Activated T-cell treated with anti-CD3 and anti-CD28 coated beads for 24 hours (primary cell): ENCODE results near the gene ANXA2.
"Not testable (repeated sequence)": the region's sequence is repeated elsewhere in the genome, so short reads cannot be mapped to it uniquely, and the experiment has no call there.

Source experiments
- DNase-seq: peaks from one replicate; pipeline ENCODE4 v3.0.0-alpha.2; 2020; ENCODE audit warnings: low read depth

The ANXA2 gene

DNA sequence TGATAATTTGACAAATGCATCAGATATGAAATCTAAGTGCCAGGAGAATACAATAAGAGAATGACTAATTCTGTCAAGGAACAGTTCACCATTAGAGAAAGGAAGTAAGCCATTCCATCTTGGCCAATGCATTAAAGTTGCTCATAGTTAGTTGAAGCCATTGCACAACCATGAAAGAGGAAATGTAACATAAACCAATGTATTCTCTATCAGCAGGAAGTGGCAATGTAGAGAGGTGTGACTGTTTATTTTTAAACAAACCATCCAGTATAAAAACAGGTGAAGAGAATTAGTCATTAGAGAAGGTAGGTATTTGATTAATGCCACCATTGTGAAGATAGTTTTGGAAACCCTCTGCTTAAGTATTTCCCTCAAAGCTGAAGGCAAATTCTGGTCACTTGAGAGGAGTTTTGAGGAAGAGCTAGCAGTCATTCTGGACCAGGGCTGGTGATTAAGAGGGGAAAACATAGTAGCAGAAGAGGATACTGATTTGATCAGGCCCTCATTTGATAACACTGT lies 10.7 kb upstream of the ANXA2 start:
- no peak for DNase-seq

DNA sequence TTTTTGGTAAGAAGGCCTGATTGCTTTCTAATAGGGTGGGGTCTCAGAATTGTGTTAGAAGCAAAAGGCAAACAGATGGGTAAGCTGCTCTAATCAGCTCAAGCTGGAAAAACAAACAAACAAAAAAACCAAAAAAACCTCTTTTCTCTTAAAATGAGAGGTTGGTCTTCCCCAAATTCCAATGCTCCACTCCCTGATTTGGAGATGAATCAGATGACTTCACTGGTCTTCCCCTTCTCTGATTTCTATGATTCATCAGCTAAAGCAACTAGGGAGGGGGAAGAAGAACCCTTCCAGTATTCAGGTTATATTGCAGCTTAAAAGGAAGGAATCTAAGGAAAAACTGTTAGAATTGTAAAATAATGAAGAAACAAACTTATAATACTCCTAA lies 9.6 kb upstream of the ANXA2 start:
- no peak for DNase-seq

DNA sequence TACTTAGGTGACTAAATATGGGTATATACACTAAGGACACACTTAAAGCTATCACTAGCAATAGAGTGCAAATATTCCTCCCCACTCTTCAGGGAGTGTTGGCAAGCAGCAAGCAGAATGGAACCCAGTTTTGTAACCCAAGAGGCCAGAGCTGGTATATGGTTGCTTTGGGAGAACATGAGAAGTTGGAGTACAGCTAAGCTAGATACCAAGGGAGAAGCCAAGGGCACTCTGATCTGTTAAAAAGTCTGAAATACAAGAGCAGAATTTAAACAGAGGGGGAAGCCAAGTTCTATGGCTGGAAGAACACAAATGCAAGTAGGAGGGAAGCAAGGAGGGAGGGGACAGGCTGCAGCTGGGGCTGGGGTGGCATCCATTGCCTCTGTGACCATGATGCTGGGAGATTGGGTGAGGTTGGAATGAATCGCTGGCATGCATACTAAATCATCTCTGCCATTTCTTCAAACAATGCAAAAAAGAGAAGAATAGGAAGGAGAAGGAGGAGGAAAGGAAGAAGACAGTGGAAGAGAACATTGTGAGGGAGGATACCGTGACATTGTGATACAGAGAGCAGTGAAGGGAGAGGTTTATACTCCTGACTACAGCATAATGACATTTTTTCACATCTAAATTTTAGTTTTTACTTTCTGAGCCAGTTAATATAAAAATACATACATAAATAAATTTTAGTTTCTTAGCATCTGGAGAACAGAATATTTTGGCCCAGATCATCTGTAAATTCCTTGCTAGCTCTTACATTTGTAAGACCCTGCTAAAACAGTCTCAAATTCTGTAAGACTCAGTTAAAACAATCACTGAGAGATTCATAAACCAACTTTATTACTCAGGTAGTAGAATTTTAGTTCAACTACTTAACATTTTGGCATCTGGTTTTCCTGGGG lies 9.0 kb upstream of the ANXA2 start:
- no peak for DNase-seq

DNA sequence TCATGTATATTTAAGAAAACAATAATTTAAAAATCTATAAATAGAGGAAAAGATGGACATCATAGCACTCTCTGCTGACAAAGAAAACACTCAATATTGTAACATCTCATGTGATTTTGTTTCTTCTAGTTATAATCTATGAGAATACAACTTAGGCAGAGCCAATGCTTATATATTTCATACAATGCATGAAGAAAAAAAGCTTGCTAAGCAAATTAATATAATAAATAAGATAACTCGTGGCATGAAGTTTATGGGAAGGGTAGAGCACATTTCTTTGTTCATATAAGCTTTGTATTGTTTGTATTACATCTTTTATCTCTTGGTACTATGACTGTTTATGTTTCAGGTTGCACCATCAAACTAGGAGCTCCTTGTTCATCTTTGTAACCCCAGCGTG lies 7.6 kb upstream of the ANXA2 start:
- no peak for DNase-seq

DNA sequence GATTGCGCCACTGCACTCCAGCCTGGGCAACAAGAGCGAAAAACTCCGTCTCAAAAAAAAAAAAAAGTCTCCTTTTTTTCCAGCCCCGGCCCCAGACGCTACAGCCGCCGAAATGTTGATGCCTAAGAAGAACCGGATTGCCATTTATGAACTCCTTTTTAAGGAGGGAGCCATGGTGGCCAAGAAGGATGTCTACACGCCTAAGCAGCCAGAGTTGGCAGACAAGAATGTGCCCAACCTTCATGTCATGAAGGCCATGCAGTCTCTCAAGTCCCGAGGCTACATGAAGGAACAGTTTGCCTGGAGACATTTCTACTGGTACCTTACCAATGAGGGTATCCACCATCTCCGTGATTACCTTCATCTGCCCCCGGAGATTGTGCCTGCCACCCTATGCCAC lies 6.6 kb upstream of the ANXA2 start:
- not testable (repeated sequence) for DNase-seq

DNA sequence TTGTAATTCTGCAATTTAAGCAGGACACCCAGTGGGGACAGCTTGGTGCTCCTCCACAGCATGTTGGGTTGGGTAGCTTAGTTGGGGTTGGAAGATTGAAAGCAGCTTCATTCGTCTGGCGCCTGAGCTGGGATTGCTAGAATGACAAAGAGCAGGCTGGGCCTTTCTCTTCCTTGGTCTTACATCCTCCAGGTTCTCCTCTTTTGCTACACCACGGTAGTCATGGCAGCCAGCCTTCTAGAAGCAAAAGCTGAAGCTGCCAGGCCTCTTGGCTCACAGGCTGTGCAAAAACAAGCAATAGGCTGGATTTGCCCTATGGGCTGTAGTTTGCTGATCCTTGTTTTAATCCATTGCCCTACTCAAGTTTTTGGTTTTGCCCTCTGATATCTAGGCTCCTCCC lies 3.2 kb upstream of the ANXA2 start:
- no peak for DNase-seq

DNA sequence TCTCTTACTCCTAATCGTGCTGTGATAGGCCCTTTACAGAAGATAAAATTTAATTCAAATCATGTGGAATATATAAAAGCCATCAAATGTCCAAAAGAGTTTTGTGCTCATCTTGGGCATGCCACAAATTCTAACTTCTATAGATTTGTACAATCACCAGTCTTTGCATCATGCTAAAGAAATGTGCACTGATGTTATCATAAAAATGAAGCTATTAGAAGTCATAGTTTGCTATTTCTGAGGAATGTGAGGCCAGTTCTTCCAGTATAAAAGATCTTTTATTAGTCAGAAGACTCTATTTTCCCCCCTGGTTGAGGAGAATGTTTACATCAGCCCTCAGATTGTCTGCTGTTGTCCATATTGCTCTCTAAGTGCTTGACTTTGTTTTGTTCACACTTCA lies 2.1 kb upstream of the ANXA2 start:
- DNase-seq: no peak

DNA sequence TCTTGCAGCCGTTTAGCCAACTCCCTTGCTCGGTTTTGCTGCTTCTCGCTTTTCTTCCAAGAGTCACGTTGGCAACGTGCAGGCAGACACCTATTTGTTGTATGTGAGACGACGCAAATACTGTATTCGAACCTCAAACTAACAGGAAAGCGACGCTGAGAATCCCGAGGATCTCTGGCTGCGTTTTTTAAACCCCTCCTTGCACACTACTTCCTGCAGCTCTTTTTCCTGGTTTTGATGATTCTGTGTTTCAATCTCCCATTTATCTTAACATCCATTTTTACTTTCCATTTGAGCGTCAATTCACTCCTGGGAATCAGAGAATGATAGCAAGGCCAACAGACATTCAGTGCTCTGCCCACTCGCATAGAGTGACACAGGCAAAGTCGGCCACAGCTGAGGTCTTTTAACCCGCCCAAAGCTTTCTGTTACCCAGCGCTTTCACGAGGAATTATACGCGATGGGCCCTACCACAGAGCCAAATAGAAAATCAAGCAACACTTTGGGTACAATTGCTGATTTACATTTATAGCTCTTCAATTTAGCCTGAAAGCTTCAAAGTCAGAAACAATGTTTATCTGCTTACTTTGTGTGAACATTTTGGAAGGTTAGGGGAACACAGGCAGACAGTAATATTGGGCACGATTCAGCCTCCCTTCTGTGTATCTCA lies 1.6 kb upstream of the ANXA2 start:
- DNase-seq: no peak

DNA sequence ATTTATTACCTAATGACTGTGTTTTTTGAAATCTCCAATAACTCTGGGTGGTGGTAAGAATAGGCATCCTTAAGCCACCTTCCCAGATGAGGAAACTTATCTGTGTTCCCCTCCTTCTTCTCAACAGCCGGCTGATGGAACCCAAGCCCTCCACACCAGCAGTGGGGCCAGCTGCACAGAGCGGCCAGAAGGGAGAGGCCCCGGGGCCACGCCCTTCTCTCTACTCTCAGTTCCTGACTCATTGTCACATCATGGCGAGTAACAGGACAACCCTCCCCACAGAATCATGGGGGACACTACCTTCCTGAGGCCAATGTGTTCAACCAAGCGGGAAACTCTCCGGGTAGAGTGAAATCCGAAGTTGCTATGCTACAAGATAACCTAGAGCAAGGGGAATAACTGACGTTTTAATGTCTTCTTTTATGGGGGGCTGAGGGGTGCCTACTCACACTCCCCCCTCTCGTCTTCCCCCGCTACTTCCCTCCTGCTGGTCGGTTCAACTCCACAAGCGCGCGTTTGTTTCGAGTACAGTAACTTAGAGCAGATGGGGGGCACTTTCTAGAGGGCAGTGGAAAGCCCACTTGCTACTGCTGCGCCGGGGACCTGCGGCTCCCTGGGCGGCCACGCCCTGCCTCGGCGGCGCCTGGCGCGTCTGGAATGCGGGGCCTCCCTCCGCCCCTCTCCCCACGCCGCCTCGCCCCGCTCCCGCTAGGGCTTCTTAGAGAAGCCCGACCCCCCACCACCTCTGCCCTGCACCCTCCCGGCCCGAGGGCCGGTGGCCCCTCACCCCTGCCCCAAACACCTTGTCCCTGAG lies 621 bp downstream of the ANXA2 start:
- peak; percentile 39 for DNase-seq

DNA sequence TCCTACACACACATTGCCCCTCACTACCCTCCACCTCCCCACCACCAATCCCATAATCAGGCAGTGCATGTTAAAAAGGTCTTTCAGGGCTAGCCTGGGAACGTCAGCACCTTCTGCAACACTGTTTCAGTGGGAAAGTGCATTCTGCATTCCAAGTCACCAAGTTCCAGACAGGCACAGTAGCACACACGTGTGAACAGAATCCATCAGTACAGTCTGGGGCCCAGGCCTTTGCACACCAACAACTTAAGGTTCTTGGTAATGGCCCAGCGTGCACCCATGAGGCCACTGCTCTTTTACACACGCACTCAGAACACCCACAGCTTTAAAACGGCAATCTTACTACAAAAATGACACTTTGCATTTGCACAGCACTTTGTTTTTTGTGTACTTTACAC lies 1.2 kb downstream of the ANXA2 start:
- no peak for DNase-seq

DNA sequence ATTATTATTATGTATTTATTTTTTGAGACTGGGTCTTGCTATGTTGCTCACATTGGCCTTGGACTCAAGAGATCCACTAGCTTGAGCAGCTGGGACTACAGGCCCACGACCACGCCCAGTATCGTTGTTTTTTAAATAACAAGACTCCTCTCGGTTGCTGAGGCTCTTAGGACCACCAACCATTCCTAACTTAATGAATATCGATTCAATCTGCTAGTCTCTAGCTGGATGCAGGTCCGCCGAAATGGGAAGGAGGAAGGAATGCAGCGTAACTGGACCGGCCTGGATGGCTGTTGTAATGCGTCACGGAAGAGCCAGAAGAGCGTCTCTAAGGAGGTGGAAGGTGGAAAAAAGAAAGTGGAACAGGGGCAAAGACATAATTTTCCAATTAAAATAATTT lies 1.7 kb downstream of the ANXA2 start:
- DNase-seq: no peak

DNA sequence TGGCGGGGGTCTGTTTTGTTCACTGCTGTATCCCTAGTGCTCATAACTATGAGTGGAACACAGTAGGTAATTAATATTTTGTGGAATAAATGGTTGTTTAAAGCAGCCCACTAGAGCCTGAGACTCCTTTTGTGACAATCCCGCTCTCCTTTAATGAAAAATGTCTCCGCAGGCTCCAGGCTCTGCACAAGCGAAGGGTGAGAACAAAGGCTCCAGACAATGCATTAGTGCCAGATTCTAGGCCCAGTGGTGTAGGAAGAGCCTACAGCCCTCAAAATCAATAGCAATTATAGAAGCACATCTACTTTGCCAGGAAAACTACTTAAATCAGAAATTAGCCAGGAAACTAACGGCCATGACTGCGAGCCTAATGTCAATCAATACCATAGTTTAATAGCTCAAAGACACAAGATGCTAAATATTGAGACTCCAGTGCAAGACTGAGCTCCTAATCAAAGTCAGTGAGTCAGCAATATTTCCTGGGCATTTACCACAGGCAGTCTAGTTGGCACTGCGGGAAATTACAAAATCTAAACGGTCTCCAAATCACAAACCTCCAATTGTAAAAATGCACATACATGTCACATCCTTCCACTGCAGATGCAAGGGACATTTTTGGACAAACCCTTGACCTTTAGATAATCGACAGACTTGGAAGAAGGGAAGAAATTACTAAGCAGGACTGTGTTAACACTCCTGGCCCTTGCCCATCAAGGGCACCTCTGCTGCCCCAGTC lies 2.3 kb downstream of the ANXA2 start:
- DNase-seq: no peak

DNA sequence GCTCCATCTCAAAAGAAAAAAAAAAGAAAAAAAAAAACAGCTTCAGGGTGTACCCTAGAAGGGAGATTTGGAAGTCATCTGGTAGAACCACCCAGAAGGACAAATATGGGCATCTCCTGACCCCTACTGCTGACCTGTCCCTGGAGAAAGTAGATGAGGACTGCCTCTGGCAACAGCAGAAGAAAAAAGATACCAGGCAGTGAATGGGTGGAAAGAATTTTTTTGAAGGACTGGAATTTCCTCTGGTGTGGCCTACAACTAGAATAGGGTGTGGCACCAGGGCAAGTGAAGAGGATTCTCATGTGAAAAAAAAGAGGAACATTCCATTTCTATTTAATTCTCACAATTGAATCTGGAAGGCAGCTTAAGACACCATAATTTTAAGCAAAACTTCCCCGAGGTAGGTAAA lies 3.1 kb downstream of the ANXA2 start:
- DNase-seq: no peak

DNA sequence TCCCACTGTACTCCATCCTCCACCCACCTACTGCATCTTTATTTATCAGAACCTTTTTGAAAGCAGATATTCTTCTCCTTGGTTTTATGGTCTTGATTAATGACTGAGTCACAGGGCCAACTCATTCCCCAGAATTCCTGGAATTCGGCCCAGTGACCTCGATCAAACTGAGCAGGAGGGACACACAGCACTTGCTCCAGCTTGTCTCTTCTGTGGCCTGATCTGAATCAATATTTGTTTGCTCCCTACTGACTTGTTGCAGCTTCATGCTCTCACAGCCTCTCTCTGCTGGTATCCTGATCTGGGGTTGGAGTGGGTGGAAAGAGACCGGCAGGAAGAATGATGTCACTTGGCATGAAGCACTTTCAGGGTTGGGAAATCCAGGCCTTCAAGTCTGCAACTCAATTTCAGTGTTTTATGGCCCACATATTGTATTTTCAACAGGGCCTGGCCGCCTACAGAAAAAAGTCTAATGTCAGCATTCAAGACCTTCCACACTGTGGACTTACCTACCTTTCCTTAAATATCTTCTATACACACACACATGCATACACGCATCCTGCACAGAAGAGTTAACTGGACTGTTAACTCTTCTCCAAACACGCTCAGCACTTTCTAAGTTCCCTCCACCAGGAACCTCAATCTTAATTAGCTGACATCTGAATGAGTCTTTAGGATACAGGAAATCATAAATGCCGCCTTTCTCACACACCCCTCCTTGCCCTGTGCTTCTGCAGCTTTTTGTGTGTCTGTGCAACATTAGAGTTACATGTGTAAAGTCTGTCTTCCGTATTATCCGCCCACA lies 4.6 kb downstream of the ANXA2 start:
- DNase-seq: no peak

DNA sequence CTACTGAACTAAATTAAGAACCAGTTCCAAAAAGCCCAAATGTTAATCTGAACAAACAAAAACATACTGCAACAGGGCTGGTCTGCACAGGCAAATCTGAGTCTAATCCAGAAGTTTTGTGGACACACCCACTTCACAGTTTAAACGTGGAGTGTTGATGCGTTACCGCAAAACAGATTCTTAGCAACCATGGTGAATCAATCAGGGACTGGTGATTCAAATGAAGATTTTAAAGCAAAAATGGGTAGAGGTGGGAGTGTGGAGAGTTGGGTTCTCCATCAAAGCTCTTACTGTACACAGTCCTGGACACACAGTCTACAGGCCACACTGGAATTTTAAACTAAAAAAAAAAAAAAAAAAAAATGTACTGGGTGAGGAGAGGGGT lies 5.2 kb downstream of the ANXA2 start:
- peak; percentile 35 for DNase-seq

DNA sequence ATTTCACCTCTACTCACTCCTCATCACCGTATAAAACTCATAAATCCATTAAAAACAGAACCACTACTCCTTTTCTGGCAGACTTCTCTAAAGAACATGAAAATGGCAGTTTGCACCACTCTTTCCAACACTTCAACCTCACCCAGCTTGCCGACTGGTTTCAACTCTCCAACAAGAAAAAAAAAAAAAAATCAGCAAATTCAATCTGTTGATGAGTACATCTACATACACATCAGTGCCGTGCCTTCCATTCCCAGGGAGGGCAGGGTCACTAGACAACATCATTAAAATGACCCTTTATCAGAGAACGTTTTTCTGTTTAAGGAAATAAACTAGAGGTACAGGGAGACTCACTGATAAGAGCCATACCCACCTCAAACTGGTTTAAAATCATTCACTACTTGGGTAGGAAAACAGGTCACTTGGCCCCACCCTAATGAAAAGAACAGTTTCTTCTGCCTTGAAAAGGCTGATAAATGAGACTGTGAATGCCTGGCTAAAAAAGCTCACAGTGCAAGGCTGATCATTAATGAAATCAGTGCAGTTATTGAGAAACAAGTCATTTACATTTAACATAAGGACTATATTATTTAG lies 6.0 kb downstream of the ANXA2 start:
- no peak for DNase-seq

DNA sequence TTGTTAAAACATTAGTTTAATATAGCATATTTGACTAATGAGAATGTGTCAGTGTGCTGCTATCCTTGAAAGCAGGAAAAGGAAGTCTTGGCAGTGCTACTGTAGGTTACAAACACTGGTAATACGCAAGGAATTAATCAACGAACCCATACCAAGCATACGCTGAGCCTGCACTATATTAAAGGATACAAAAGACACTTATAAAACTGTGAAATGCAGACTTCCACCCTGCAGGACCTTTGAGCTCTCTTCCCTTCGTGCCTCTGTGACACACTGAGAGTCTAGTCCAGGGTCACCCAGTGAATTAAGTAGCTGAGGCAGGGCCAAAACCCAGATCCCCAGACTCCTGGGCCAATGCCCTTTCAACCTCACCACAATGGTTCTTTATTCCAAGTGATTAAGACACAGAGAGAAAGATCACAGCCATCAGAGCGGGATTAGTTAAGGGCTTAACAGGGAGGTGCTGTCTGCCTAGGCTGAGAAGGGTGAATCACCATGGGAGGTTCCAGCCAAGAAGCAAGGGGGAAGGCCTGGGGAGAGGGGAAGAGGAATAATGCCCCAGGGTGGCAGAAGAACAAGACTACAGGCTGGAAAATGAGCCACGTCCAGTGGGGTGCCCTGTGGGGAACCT lies 6.8 kb downstream of the ANXA2 start:
- DNase-seq: no peak

DNA sequence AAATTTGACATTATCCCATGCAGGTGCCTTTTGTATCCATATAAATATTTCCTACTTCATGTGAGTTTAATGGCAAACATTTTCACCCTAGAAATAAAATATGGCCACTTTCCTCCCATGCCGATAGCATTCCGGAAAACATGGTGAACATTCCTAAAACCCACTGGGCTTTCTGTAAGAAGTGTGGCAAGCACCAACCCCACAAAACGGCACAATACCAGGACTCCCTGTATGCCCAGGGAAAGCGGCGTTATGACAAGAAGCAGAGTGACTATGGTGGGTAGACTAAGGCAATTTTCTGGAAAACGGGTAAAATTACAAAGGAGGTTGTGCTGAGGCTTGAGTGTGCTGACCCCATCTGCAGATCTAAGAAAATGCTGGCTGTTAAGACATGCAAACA lies 7.6 kb downstream of the ANXA2 start:
- no peak for DNase-seq

DNA sequence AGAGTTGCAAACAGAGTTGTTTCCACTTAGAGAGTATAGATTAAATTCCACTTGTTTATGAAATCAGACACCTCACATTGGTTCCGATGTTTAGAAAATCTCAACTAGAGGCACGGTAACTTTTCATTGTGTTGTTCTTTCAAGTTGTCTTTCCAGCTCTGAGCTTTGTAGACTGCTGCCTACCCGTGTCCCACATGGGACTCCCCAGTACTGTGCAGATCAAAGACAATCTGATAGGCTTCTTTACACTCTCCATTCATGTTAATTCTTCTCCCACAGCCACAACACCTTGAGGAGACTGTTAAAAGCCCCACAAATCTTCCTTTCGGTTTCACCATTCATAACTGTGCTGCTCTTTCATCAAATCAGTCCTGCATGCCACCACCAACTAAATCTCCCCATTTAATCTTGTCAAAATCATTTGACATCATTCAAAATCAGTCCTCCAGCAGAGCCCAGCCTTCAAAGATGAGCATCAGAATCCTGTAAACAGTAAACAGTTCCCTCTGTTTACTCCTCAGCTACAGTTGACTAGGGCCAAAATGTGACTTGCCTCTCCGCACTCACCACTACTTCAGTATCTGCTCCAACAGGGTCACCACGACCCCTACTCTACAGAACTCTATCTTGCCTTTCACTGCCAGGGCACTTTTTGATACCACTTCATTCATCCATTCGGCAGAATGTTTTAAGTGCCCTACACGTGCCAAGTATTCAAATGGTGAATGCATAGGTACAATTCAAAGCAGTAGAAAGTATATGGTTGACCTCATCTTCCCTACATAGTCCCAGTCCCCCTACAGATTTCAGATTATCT lies 8.3 kb downstream of the ANXA2 start:
- peak; percentile 26 for DNase-seq
